Keratinocyte (primary cell): ENCODE data around the gene ADGRG6. TPM values are rescaled to one million over a fixed set of nuclear protein-coding genes. Genes with fewer than 3 reads are reported as not detected.

ENCODE experiments used
- DNase-seq: peaks from one replicate; pipeline ENCODE4 v3.0.0-alpha.2; 2011; ENCODE audit warnings: low read depth, missing footprints, low spot score
- FAIRE-seq: peaks from 2 replicates; lab custom pipeline; 2011; peaks lifted over from hg19 to GRCh38; lab: Jason Lieb, UNC
- H2AFZ ChIP-seq: 2 replicates; pipeline ENCODE4 v1.6.0; 2012; ENCODE audit warnings: low read length, control low read depth, inconsistent platforms; ENCODE audit not compliant: control insufficient read depth
- H3K27ac ChIP-seq: 2 replicates; pipeline ENCODE4 v1.5.1; 2011; ENCODE audit warnings: low read length; ENCODE audit not compliant: control insufficient read depth, insufficient read depth
- H3K27me3 ChIP-seq: 3 replicates; pipeline ENCODE4 v1.6.0; 2011; ENCODE audit warnings: low read length; ENCODE audit not compliant: control insufficient read depth, insufficient read depth; ENCODE audit errors: extremely low read depth
- H3K36me3 ChIP-seq, 2 experiments: 2 replicates in 1 of 2; 3 replicates in 1 of 2; pipeline ENCODE4 v1.5.1; 2011; ENCODE audit warnings: low read length in 2 of 2, mild to moderate bottlenecking in 1 of 2; ENCODE audit not compliant: control insufficient read depth in 2 of 2, insufficient read depth in 2 of 2; ENCODE audit errors: extremely low read depth in 1 of 2
- H3K4me1 ChIP-seq: 3 replicates; pipeline ENCODE4 v1.5.1; 2011; ENCODE audit warnings: low read length; ENCODE audit not compliant: control insufficient read depth, insufficient read depth; ENCODE audit errors: extremely low read depth
- H3K4me2 ChIP-seq: 3 replicates; pipeline ENCODE4 v1.6.0; 2011; ENCODE audit warnings: low read depth, low read length; ENCODE audit not compliant: control insufficient read depth, insufficient read depth; ENCODE audit errors: extremely low read depth
- H3K4me3 ChIP-seq, 3 experiments: fragments of 200-600 bp in 1 of 3; sonication (generic) in 1 of 3; 2 replicates in 2 of 3; 3 replicates in 1 of 3; pipeline ENCODE4 v1.5.1; 2011 to 2016; ENCODE audit warnings: low read length in 3 of 3, mild to moderate bottlenecking in 3 of 3, control low read depth in 2 of 3, inconsistent platforms in 1 of 3, low read depth in 1 of 3, mixed read lengths in 1 of 3, mixed run types in 1 of 3, moderate library complexity in 1 of 3; ENCODE audit not compliant: control insufficient read depth in 2 of 3, insufficient read depth in 2 of 3; ENCODE audit errors: extremely low read depth in 1 of 3
- H3K79me2 ChIP-seq: 2 replicates; pipeline ENCODE4 v1.6.0; 2012; ENCODE audit warnings: low read length; ENCODE audit not compliant: control insufficient read depth, insufficient read depth
- H3K9ac ChIP-seq: 3 replicates; pipeline ENCODE4 v1.6.0; 2011; ENCODE audit warnings: low read length; ENCODE audit not compliant: control insufficient read depth, insufficient read depth; ENCODE audit errors: extremely low read depth
- H3K9me1 ChIP-seq: 3 replicates; pipeline ENCODE4 v1.6.0; 2011; ENCODE audit warnings: low read length; ENCODE audit not compliant: control insufficient read depth, insufficient read depth; ENCODE audit errors: extremely low read depth
- H3K9me3 ChIP-seq: 2 replicates; pipeline ENCODE4 v1.5.1; 2012; ENCODE audit warnings: low read depth, low read length; ENCODE audit not compliant: control insufficient read depth
- H4K20me1 ChIP-seq: 3 replicates; pipeline ENCODE4 v1.6.0; 2011; ENCODE audit warnings: low read length; ENCODE audit not compliant: control insufficient read depth, insufficient read depth; ENCODE audit errors: extremely low read depth
- CTCF ChIP-seq, 3 experiments: IDR thresholded peaks in 1 of 3; conservative IDR thresholded peaks in 1 of 3; optimal IDR thresholded peaks in 1 of 3; 2 replicates in 2 of 3; 3 replicates in 1 of 3; pipeline versions ENCODE3 to v1.5.1; 2011; ENCODE audit warnings: low read length in 3 of 3, mild to moderate bottlenecking in 3 of 3, moderate library complexity in 2 of 3, control low read depth in 1 of 3, inconsistent platforms in 1 of 3; ENCODE audit not compliant: insufficient read depth in 2 of 3; ENCODE audit errors: extremely low read depth in 1 of 3
- EZH2 ChIP-seq: IDR thresholded peaks from one replicate; pipeline ENCODE4 v1.6.1; 2012; ENCODE audit warnings: inconsistent platforms, mild to moderate bottlenecking, low read length, moderate library complexity
- dilution Hi-C: fragments of 300-500 bp; cut with MboI; formaldehyde crosslinking; loops from one replicate; pipeline ENCODE4 v1.7.0; 2020; ENCODE audit warnings: low sequenced_read_pairs; ENCODE audit not compliant: extremely low pct_ligation_motif_present
- polyA plus RNA-seq, 5 experiments: library from polyadenylated mRNA; depleted of rRNA in 3 of 5; stranded (reverse) in 3 of 5; stranded (forward) in 1 of 5; unstranded in 1 of 5; fragments of >200 nt; gene quantifications; 1 replicate in 1 of 5; 2 replicates in 3 of 5; 3 replicates in 1 of 5; pipeline versions ENCODE4 v1.2.1 to v1.2.3, GENCODE V29; 2011 to 2012; ENCODE audit warnings: missing spikeins in 2 of 5, low read depth in 1 of 5, low replicate concordance in 1 of 5

ADGRG6 gene
- polyA plus RNA-seq, 1 donor (not counting 4 experiments of a cell fraction or from before 2014, with no cell fraction given) = 20.1 TPM

- Histone ChIP-seq H2AFZ (no peak overlapping the region), H4K20me1 (no peaks in the 10 kb centered on the region), H3K9me1 (no peaks in the 10 kb centered on the region), H3K4me2 (peak overlapping the region; percentile 24), H3K36me3 (peaks cover 0 to 1% of the 10 kb centered on the region in 2 experiments), H3K9ac (no peak overlapping the region), H3K27me3 (no peaks in the 10 kb centered on the region), H3K79me2 (no peaks in the 10 kb centered on the region), H3K27ac (peak overlapping the region; percentile 15), H3K9me3 (no peaks in the 10 kb centered on the region), H3K4me1 (peaks cover 11% of the 10 kb centered on the region), H3K4me3 (no peak overlapping the region)
- dilution Hi-C loops = no loop called here
- TF ChIP-seq EZH2 (no peak), CTCF (optimal IDR thresholded peaks at IDR 0.05 in 1 of 3, IDR thresholded peaks at IDR 0.05 in 1 of 3, conservative IDR thresholded peaks at IDR 0.05 in 1 of 3; ENCODE audit: extremely low read depth in 1 of 3, insufficient read depth in 2 of 3, low read length in 3 of 3) (no peak)
- FAIRE-seq = peak; percentile 80
- no peak for DNase-seq
These were observed 11.5 kb downstream of the ADGRG6 start for GRCh38 chr6:142313284-142313683.

- Histone ChIP-seq H3K27me3 (no peaks in the 10 kb centered on the region), H3K4me3 (no peak overlapping the region), H3K9me3 (no peaks in the 10 kb centered on the region), H3K9me1 (no peaks in the 10 kb centered on the region), H2AFZ (no peak overlapping the region), H3K4me2 (no peak overlapping the region), H3K79me2 (peaks cover 5% of the 10 kb centered on the region), H3K4me1 (peaks cover 11% of the 10 kb centered on the region), H3K36me3 (peaks cover 0 to 1% of the 10 kb centered on the region in 2 experiments), H4K20me1 (no peaks in the 10 kb centered on the region), H3K27ac (no peak overlapping the region), H3K9ac (no peak overlapping the region)
- DNase-seq (no peak), FAIRE-seq (peak; percentile 74)
- dilution Hi-C loops = no loop called here
- no peak for TF ChIP-seq EZH2
- no peak for TF ChIP-seq CTCF (optimal IDR thresholded peaks at IDR 0.05 in 1 of 3, IDR thresholded peaks at IDR 0.05 in 1 of 3, conservative IDR thresholded peaks at IDR 0.05 in 1 of 3; ENCODE audit: extremely low read depth in 1 of 3, insufficient read depth in 2 of 3, low read length in 3 of 3)
These were observed 15.1 kb downstream of the ADGRG6 start for GRCh38 chr6:142316791-142317368.
